Osteocyte (in vitro differentiated cells): ENCODE results near the gene GJD3. TPM values are rescaled to one million over a fixed set of nuclear protein-coding genes. Genes with fewer than 3 reads are reported as not detected.

Experiments used
- DNase-seq: peaks from one replicate; pipeline ENCODE4 v3.0.0; 2021; ENCODE audit warnings: mixed read lengths; ENCODE audit not compliant: unreplicated experiment; ENCODE audit errors: extremely low spot score
- H3K27ac Mint-ChIP-seq: one replicate; pipeline ENCODE4 v1.8.0; 2021; ENCODE audit warnings: mild to moderate bottlenecking, mixed read lengths; ENCODE audit not compliant: unreplicated experiment
- H3K27me3 Mint-ChIP-seq: one replicate; pipeline ENCODE4 v1.8.0; 2021; ENCODE audit warnings: mixed read lengths; ENCODE audit not compliant: unreplicated experiment
- H3K36me3 Mint-ChIP-seq: one replicate; pipeline ENCODE4 v1.8.0; 2021; ENCODE audit warnings: mixed read lengths; ENCODE audit not compliant: unreplicated experiment
- H3K4me1 Mint-ChIP-seq: one replicate; pipeline ENCODE4 v1.8.0; 2021; ENCODE audit warnings: mixed read lengths; ENCODE audit not compliant: unreplicated experiment
- H3K4me3 Mint-ChIP-seq: one replicate; pipeline ENCODE4 v1.8.0; 2021; ENCODE audit warnings: mild to moderate bottlenecking, moderate library complexity, mixed read lengths; ENCODE audit not compliant: unreplicated experiment
- H3K9me3 Mint-ChIP-seq: one replicate; pipeline ENCODE4 v1.8.0; 2021; ENCODE audit warnings: mixed read lengths; ENCODE audit not compliant: unreplicated experiment
- total RNA-seq: library from RNA; stranded (reverse); gene quantifications from 2 replicates; pipeline ENCODE4 v1.2.1, GENCODE V29; 2021
- TF ChIP-seq, protein P1 (sequence below): fragments of 200-600 bp; sonication (generic); IDR thresholded peaks from 2 replicates; pipeline ENCODE4 v1.5.0; 2021; ENCODE audit warnings: antibody characterized with exemption, mild to moderate bottlenecking, moderate library complexity

GJD3 gene
- total RNA-seq, 1 donor from 2014 or later = 0.40 TPM

DNA sequence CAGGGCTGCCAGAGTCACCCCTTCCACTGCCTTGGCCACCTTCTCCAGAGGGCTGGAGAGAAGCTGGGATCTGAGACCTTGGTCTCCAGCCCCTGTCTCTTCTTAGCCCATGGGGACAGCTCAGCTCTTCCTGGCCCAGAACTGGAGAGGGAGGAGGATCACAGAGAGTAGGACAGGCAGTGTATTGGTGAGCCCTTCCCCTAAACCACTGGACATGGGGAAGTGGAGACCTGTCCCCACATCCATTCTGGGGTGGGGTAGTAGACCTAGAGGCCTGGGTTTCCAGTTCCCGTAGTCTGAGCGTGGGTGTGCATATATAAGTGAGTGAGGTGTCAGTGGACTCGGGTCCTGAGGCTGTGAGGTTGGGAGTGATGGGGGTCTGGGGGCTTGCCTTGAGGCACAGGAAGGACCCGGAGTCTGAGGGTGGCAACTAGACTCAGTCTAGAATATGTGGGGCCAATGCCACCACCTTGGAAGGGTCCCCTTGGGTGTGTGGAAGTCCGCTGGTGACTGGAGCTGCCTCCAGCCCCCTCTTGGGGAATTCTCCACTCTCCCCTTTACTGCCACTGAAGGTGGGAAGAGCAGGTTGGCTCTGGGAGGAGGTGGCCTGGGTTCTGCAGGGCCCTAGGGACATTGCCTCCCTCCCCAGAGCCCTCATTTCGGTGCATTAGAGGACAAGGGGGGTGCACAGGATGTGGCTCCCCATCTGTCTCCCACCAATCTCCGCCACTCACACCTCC lies 19.9 kb downstream of the GJD3 start:
- no peak for DNase-seq
- peaks cover 82% of the 10 kb centered on the region for H3K4me1 Mint-ChIP-seq
- no peaks in the 10 kb centered on the region for H3K27me3 Mint-ChIP-seq
- peak overlapping the region; percentile 78 for H3K4me3 Mint-ChIP-seq
- no peaks in the 10 kb centered on the region for H3K9me3 Mint-ChIP-seq
- H3K36me3 Mint-ChIP-seq = peaks cover 14% of the 10 kb centered on the region
- H3K27ac Mint-ChIP-seq = peak overlapping the region; percentile 83
- TF ChIP-seq, protein P1, sequence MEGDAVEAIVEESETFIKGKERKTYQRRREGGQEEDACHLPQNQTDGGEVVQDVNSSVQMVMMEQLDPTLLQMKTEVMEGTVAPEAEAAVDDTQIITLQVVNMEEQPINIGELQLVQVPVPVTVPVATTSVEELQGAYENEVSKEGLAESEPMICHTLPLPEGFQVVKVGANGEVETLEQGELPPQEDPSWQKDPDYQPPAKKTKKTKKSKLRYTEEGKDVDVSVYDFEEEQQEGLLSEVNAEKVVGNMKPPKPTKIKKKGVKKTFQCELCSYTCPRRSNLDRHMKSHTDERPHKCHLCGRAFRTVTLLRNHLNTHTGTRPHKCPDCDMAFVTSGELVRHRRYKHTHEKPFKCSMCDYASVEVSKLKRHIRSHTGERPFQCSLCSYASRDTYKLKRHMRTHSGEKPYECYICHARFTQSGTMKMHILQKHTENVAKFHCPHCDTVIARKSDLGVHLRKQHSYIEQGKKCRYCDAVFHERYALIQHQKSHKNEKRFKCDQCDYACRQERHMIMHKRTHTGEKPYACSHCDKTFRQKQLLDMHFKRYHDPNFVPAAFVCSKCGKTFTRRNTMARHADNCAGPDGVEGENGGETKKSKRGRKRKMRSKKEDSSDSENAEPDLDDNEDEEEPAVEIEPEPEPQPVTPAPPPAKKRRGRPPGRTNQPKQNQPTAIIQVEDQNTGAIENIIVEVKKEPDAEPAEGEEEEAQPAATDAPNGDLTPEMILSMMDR = no peak

DNA sequence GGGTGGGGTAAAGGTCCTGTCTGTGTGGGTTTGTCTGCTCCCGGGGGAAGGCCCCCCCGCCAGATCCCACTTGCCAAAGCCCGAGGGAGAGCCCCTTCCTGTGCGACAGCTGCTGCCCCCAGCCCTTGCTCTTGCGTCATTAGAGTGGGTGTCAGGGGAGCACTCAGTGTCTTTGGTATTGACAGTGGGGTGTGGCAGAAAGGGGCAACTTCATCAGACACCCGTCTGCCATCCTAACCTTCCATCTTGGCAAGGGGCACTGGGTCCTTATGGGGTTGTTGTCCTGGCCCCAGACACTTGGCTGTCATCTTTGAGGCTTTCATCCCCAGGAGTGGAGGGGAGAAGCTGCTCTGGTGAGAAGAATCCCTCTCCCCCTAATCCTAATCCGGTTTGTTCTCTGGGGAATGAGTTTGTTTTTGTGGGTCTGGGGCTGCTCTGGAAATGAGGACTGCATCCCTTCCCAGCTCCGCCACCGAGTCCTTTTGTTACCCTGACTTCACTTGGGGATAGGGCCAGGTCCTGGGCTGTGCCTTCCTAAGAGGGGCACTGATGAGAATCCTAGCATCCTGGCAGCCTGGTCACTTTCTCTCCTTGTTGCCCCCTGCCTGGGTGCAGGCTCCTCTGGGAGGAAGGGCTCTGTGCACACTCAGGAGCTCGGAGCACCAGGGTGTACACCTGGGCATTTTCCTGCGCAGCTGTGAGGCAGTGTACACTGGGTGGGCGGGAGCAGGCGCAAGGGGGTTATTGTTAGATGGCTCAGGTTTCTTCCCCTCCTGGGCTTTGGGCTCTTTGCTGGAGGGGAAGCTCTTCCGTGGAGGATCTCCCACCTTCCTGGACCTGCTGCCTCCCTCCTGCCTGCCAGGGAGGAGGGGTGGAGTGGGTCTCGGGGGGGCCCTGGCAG lies 21.1 kb downstream of the GJD3 start:
- Mint-ChIP-seq H3K9me3 (no peaks in the 10 kb centered on the region), H3K27ac (peak overlapping the region; percentile 83), H3K4me3 (peak overlapping the region; percentile 78), H3K36me3 (peaks cover 13% of the 10 kb centered on the region), H3K27me3 (no peaks in the 10 kb centered on the region), H3K4me1 (peaks cover 78% of the 10 kb centered on the region)
- TF ChIP-seq, protein P1 = no peak
- no peak for DNase-seq

DNA sequence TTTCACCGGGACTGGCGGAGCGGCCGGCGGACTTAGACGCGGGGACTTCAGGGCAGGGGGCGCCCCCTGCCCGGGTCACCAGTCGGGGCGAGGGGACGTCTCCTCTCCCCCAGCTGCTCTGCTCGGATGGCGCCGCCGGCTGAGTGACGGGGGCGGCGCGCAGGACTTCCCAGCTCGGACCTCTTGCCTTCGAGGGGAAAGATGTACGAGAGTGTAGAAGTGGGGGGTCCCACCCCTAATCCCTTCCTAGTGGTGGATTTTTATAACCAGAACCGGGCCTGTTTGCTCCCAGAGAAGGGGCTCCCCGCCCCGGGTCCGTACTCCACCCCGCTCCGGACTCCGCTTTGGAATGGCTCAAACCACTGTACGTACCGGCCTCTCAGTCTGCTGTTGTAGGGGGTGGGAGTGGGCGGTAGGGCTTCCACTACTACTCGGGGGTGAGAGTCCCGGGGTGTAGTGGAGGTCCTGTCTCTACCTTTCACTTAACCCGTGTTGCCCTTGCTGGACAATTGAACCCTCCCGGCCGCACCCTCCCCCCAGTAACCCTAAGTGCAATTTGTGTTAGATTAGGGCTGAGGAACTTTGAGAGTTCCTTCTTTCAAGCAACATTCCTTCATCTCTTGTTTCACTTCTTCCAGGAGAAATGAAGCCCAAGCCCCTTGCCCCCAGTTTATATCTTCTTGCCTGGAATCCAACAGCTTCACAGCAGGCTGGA lies 21.9 kb downstream of the GJD3 start:
- H3K27me3 Mint-ChIP-seq = no peaks in the 10 kb centered on the region
- H3K27ac Mint-ChIP-seq = peak overlapping the region; percentile 80
- peaks cover 69% of the 10 kb centered on the region for H3K4me1 Mint-ChIP-seq
- no peak for DNase-seq
- TF ChIP-seq, protein P1 = no peak
- peaks cover 11% of the 10 kb centered on the region for H3K36me3 Mint-ChIP-seq
- H3K9me3 Mint-ChIP-seq = no peaks in the 10 kb centered on the region
- peak overlapping the region; percentile 78 for H3K4me3 Mint-ChIP-seq

DNA sequence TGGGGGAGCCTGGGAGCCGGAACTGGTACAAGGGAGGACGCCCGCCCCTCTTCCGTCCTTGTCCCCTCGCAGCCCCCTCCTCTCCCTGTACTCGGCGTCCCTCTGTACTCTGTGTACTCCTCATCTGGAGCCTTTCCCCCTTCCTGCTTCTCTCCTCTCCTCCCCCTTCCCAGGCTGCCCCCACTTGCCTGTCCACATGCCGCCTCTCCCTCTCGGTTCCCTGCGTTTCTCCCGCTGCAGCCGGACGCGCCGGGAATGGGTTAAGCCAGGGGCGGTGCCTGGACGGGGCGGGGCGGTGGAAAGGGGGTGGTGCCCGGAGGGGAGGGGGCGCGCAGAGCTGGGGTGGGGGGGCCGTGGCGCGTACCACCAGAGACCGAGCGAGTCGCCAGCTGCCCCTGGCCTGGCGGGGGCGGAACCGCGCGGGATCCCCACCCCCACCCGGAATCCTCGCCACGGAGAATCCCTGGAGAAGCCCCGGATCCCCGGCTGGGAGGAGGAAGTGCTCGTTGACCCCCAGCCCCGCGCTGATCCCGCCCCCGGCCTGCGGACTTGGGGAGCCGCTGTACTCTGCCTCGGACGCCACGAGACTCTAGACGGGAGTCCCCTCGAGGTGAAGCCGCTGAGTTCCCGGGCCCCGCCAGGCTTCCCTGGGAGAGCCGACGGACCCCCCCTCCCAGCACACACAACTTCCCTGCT lies 22.6 kb downstream of the GJD3 start:
- TF ChIP-seq, protein P1 = no peak
- Mint-ChIP-seq H3K9me3 (no peaks in the 10 kb centered on the region), H3K36me3 (peaks cover 11% of the 10 kb centered on the region), H3K27me3 (no peaks in the 10 kb centered on the region), H3K4me3 (peak overlapping the region; percentile 78), H3K4me1 (peaks cover 62% of the 10 kb centered on the region), H3K27ac (peak overlapping the region; percentile 54)
- DNase-seq = no peak
